Right lung (tissue), 5 donors: ENCODE data around the gene BHLHE41. TPM values are rescaled to one million over a fixed set of nuclear protein-coding genes. Genes with fewer than 3 reads are reported as not detected.

Source experiments
- DNase-seq, 2 donors: peaks; one replicate each; pipeline ENCODE4 v3.0.0-alpha.2; 2013
- polyA plus RNA-seq, 5 donors: library from polyadenylated mRNA; unstranded; fragments of 120-200 nt; gene quantifications; one replicate each; pipeline versions ENCODE4 v1.2.1 to v1.2.3, GENCODE V29; 2013; ENCODE audit warnings: inconsistent platforms in 1 of 5, low replicate concordance in 1 of 5; ENCODE audit not compliant: insufficient read length in 5 of 5, insufficient read depth in 1 of 5

BHLHE41 gene
- polyA plus RNA-seq, 5 donors, result 0.41 to 1.3 (median 0.86) TPM

DNA sequence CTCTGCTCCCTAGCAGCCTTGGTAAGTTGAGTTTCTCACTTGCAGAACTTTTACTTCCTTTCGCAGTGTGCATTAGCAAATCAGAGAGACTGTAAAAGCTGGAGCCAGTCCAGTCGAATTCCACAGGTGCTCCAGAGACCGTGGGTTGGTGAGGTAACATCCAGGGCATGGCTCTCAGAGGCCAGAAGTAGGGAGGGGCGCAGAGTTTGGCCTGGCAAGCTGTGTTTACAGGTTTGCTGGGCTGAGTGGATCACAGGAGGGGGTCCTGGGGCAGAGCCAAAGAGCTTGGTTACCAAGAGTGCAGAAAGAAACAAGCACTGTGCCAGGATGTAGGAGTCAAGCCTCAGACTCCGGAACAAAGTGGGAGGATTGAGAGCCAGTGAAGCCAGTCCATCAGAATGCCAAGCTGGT lies 10.2 kb upstream of the BHLHE41 start:
- peak; percentile 69 to 70 for DNase-seq

GRCh38 chr12:26134540-26134939 lies 9.7 kb upstream of the BHLHE41 start:
- no peak for DNase-seq

- no peak for DNase-seq
These were observed 8.7 kb upstream of the BHLHE41 start for GRCh38 chr12:26133521-26133920.

DNA sequence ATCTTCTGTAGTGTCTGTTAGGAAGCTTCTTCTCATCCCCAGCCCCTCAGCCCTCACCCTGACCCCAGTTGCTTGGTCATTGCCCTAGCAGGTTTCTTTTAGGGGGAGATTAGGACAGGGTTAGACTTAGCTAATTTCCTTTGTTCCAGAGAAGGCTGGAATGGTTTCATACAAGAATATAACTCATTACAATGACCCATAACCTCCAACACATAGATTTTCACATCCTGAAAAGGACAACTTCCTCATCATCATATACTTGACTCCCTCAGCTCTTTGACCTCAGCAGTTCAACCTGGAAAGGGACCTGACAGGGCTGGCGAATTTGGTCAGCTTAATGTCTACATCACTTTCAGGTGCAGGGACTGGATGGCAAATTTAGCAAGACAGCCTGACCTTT lies 8.0 kb upstream of the BHLHE41 start:
- DNase-seq, result no peak

- DNase-seq, result no peak
These were observed 7.1 kb upstream of the BHLHE41 start for GRCh38 chr12:26131936-26132335.

GRCh38 chr12:26130728-26131127 lies 5.9 kb upstream of the BHLHE41 start:
- no peak for DNase-seq

GRCh38 chr12:26128168-26128567 lies 3.3 kb upstream of the BHLHE41 start:
- no peak for DNase-seq

GRCh38 chr12:26127404-26127803 lies 2.6 kb upstream of the BHLHE41 start:
- no peak for DNase-seq

GRCh38 chr12:26126340-26127284 lies 1.8 kb upstream of the BHLHE41 start:
- peak in 1 of 2 donors; percentile 73 for DNase-seq

- DNase-seq, result no peak
These were observed 833 bp upstream of the BHLHE41 start for GRCh38 chr12:26125400-26126339.

- no peak for DNase-seq
These were observed 1.3 kb downstream of the BHLHE41 start for GRCh38 chr12:26123482-26123980.

- DNase-seq, result no peak
These were observed 2.0 kb downstream of the BHLHE41 start for GRCh38 chr12:26122681-26123481.

DNA sequence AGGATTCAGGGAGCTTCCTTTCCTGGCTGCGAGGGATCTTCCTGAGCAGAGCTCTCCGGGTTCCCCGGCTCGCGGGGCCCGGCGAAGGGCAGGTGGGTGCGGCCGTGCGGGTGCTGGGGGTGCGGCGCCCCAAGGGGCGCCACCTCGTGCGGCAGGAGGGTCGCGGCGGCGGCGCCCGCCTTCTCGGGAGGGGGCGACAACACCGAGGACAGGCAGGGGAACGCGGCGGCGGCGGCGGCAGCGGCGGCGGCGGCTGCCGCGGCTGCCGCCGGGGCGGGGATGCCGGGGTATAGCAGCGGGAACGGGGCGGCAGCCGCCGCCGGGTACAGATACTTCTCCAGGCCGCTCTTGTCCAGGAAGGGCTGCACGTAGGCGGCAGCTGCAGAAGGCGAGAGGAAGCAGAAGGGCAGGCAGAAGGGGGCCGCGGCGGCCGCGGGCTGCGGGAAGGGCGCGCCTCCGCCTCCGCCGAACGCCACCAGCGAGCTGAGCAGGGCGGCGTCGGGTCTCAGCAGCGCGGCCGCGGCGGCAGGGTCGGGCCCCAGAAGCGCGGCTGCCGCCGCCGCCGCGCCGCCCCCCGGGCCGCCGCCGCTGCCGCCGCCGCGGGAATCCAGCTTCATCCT lies 2.7 kb downstream of the BHLHE41 start:
- DNase-seq, result no peak

GRCh38 chr12:26121323-26122060 lies 3.3 kb downstream of the BHLHE41 start:
- DNase-seq, result no peak

- no peak for DNase-seq
These were observed 4.1 kb downstream of the BHLHE41 start for GRCh38 chr12:26120561-26121274.

DNA sequence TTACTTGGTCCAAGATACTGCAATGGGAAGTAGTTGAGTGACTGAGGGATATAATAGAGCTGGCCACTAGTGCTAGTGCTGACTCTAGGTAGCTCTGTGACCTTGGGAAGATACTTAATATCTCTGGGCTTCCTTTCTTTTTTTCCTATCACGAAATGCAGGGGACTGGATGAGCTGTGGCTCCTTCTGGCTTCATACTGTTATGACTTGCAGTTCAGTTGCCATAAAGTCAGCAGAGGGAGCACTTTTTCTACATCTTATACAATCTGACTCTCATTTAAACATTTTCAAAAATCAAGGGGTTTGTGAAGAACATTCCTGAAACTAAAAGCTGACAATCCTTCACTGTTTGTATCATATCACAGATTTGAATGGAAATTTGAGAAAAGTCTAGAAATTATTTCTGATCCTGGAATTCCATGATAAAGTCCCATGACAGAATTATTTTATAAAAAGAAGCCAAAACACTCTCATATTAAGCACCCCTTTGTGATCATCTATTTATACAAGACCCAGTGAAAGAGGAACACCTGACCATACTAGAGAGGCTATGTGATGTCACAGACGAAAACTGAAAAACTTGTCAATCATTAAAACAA lies 5.3 kb downstream of the BHLHE41 start:
- DNase-seq, result peak in 1 of 2 donors; percentile 61

GRCh38 chr12:26118308-26118707 lies 6.5 kb downstream of the BHLHE41 start:
- DNase-seq, result no peak

DNA sequence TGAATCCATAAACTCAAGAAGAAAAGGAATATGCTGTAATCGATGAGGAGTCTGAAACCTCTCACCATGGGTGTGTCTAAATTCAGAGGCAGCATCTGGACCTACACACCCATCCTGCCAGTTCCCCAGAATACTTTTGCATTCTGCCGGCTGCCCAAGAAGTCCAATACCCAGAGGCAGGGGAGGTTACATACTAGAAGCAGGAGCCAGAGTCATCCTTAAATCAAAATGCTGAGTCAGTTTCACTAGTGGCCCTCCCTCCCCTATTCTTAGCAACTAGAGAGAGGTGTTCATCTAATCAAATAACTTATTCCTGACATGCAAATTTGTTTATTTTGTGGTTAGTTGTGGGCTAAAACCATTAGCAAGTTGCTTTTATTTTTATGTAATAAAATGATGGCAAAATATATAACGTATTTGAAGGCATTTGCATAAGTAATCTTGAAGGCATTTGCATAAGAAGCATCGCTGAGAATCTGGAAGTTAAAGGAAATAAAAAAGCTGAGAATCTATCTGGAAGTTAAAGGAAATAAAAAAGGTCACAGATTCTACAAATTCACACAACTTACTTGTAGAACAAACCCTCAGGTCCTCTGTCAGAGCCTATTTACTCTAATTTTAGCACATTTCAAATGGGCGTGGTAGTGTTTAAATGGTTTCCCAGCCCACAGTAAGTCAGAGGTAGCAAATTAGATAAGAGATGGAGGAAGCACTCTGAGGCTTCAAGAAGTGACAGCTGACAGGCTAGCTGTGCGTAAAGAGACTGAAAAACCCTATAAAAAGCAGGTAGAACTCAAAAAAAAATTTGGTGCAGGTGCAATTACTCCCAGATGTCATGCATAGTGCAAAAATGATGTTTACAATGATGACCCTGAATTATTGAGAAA lies 7.8 kb downstream of the BHLHE41 start:
- DNase-seq, result no peak
